Smooth muscle cell of the brain vasculature (primary cell): ENCODE results near the gene TTLL8.
"Not testable (repeated sequence)": the region's sequence is repeated elsewhere in the genome, so short reads cannot be mapped to it uniquely, and the experiment has no call there.

Experiments
- DNase-seq: peaks from one replicate; pipeline ENCODE4 v3.0.0-alpha.2; 2012; ENCODE audit warnings: low read depth, low spot score

The TTLL8 gene

GRCh38 chr22:50001388-50002231, 56.5 kb downstream of the TTLL8 start:
- DNase-seq: no peak

DNA sequence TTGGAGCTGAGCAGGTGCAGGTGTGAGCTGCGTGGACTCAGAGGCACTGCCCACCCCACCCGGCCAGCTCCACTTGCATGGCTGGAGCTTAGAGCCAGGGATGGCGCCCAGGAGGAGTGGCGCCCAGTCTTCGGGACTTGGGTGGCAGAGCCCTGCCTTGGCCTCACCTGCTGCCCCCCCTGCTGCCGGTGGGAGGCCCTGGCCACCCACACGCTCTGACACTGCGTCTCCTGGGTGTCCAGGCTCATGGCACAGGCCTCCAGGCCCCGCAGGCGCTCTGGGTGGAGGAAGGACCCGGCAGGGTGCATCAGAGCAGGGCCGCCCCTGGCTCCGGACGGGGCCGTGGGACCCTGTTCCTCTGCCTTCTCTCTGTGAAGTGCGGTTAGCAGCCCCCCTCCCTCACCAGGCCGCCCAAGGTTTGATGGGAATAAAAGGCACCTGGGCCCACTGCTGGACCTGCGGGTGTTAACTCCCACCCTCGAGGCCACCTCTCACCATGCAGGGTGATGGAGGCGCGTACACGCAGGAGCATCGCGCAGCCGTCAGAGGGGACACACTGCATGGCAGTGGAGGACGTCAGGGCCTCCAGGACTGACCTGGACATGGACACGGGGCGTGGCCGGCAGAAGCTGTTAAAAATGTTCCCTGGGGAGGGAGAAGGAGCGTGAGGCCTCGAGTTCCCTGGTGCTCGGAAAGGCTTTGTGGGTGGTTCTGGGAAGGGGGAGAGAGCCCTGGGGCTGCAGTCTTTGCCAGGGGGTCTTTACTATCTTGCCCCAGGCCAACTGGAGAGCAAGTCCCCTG, 57.3 kb downstream of the TTLL8 start:
- DNase-seq: no peak

- DNase-seq: no peak
Observed at GRCh38 chr22:49999946-50000586, 58.0 kb downstream of the TTLL8 start.

GRCh38 chr22:49999063-49999945, 58.8 kb downstream of the TTLL8 start:
- no peak for DNase-seq

DNA sequence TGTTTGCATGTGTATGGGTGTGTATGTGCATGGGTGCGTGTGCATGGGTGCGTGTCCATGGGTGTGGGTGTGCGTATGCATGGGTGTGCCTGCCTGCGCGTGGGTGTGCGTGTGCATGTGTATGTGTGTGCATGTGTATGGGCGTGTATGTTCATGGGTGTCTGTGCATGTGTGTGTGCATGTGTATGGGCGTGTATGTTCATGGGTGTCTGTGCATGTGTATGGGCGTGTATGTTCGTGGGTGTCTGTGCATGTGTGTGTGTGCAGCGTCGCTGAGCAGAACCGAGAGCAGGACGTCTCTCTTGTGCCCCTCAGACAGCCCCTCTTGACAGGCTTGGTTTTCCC, 59.4 kb downstream of the TTLL8 start:
- no peak for DNase-seq

DNA sequence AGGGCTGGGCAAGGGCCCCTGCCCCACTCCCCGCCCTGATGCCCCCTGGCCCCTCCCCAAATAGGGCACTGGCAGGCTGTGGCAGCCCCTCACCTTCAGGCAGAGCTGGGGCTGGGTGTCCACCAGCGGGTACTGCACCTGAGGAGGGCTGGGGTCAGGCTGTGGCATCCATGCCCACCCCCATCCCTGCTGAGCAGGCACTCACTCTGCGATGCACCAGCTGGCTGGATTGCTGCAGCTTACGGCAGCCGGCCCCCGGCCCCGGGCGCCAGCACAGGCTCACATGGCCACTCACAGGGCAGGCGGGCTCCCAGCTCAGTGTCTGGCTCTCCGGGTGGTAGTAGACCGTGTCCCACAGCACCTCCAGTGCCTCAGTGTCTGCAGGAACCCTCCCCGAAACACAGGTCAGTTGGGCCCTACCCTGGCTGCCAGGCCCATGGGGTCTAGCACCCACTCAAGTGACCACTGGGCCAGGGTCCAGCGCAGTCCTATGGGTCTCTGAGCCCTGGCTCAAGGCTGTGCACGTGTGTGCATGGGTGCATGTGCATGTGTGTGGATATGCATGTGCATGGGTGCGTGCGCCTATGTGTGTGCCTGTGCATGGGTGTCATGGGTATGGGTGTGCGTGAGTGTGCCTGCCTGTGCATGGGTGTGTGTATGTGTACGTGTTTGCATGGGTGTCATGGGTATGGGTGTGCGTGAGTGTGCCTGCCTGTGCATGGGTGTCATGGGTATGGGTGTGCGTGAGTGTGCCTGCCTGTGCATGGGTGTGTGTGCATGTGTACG, 60.0 kb downstream of the TTLL8 start:
- no peak for DNase-seq

- DNase-seq: no peak
Observed at GRCh38 chr22:49997251-49997599, 60.9 kb downstream of the TTLL8 start.

DNA sequence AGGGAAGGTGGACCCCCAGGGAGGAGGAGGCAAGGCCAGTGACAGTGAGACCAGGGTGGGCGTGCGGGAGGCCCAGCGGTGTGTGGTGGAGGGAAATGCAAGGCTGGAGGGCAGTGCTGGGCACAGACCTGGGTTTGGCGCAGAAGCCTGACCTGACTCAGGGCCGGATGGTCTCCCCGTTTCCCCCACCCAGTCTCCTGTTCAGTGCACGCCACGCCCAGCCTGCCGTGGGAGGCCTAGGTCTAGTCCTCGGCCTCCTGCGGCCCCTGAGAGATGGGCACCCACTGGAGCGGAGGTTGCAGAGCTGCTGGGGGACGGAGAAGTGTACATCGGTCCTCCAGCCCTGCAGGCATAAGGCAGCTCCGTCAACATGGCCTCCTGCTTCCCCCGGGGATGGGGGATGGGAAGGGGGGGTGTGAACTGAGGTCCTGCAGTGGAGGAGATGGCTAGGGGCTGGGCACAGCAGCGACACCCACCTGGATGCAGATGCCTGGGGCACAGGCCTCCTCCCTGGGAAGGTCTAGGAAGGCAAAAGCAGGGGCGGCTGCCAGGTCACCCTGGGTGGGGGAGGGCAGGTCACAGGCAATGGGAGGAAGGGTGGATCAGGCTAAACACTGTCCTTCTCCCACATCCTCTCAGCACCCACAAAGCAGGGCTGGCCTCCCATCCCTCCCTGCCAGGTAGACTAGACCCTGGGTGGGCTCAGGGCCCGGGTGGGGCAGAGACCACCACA, 61.4 kb downstream of the TTLL8 start:
- no peak for DNase-seq

- no peak for DNase-seq
Observed at GRCh38 chr22:49996119-49996517, 62.0 kb downstream of the TTLL8 start.

DNA sequence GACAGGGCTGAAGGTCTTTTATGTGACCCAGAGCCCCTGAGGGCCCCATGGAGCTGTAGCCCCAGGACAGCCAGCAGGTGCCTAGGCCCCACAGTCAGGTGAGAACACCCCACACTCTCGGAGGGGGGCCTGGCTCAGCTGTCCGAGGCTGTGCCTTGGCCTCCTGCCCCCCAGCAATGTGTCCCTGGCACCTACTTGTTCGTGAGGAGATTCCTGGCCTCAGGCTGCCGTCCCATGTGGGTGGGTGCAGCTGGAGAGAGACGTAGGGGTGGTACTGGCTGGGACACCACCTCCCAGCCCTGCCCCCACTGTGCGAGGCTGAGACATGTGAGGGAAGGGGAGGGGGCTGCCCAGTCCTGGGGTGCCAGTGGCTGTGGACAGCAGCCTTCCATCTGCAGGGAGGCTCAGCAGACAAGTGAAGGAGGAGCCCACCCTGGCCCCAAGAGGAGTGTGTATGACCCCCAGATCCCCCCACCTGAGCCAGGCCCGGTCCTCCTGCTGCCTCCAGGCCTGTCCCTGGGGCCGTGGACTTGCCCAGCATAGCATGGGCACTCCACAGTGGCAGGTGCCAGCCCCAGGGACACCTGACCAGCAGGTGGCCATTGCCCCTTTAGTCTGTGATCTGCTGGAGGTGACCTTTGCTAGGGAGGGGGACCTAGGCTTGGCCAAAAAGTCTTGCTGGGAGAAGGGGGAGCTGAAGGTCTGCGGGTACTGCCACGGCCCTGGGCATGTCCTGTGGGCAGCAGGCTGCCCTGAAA, 62.6 kb downstream of the TTLL8 start:
- DNase-seq: no peak

DNA sequence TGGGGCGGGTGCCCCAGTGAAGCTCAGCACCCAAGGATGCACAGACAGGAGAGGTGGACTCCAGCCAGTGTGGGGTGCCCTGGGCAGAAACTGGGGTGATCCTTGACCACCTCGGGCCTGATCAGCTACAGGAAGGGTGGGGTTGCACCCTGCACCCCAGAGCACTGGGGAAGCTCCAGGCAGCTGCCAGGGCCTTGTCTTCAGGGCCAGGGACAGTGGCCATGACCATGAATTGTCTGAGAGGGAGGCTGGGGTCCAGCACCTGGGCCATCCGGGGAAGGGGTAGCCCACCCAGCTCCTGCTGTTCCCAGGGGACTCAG, 63.1 kb downstream of the TTLL8 start:
- no peak for DNase-seq

GRCh38 chr22:49994361-49995040, 63.6 kb downstream of the TTLL8 start:
- DNase-seq: no peak

GRCh38 chr22:49993649-49994360, 64.3 kb downstream of the TTLL8 start:
- no peak for DNase-seq

- DNase-seq: no peak
Observed at GRCh38 chr22:49992921-49993648, 65.0 kb downstream of the TTLL8 start.

DNA sequence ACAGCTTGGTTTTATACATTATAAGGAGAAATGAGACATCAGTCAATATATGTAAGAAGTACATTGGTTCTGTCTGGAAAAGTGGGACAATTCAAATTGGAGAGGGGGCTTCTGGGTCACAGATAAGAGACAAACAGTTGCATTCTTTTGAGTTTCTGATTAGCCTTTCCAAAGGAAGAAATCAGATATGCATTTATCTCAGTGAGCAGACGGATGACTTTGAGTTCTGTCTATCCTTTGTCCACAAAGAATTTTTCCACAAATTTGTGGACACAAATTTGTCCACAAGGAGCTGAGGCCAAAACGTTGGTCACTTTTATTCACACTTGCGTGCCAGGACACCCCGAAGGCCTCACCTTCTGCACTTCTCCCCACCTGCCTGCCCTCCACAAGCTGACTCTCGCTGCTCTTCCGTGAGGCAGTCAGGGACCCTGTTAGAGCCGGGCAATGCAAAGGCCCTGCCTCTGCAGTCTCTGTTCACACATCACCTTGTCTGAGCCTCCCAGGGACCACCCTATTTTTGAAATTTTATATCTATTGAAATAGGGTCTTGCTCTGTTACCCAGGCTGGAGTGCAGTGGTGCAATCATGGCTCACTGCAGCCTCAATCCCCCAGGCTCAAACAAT, 66.1 kb downstream of the TTLL8 start:
- no peak for DNase-seq

GRCh38 chr22:49991167-49991566, 66.9 kb downstream of the TTLL8 start:
- DNase-seq: no peak

DNA sequence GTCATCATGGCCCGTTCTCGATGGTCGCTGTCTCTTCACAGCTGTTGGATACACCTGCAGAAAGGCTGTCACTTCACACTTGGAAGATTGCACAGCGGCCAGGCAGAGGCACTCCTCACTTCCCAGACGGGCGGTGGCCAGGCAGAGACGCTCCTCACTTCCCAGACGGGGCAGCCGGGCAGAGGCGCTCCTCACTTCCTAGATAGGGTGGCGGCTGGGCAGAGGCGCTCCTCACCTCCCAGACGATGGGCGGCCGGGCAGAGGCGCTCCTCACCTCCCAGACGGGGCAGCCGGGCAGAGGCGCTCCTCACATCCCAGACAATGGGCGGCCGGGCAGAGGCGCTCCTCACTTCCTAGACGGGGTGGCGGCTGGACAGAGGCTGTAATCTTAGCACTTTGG, 68.3 kb downstream of the TTLL8 start:
- not testable (repeated sequence) for DNase-seq
